GM19438 (cell line): ENCODE results near the gene FOCAD.
"Not testable (repeated sequence)": the region's sequence is repeated elsewhere in the genome, so short reads cannot be mapped to it uniquely, and the experiment has no call there.

ENCODE experiments used
- ATAC-seq: cut with Tn5 transposase; IDR thresholded peaks from one replicate; pipeline ENCODE4 v1.9.1; 2021; ENCODE audit warnings: low read depth; ENCODE audit not compliant: unreplicated experiment

Gene FOCAD

GRCh38 chr9:20684035-20684874, at the start of gene FOCAD:
Gene FOCAD, plus strand, starts transcription at chr9:20684259. Its CDS starts 31,095 bp downstream, at chr9:20715354.
- peak; percentile 97 for ATAC-seq

GRCh38 chr9:20634895-20635294, 49.2 kb upstream of the FOCAD start:
- no peak for ATAC-seq

- no peak for ATAC-seq
These were observed 47.1 kb upstream of the FOCAD start for GRCh38 chr9:20636888-20637440.

- ATAC-seq, result peak; percentile 90
These were observed 43.5 kb upstream of the FOCAD start for GRCh38 chr9:20640331-20641187.

- ATAC-seq, result no peak
These were observed 42.0 kb upstream of the FOCAD start for GRCh38 chr9:20642045-20642444.

GRCh38 chr9:20643660-20644059, 40.4 kb upstream of the FOCAD start:
- no peak for ATAC-seq

GRCh38 chr9:20646656-20647055, 37.4 kb upstream of the FOCAD start:
- no peak for ATAC-seq

GRCh38 chr9:20649381-20649780, 34.7 kb upstream of the FOCAD start:
- no peak for ATAC-seq

- ATAC-seq, result no peak
These were observed 33.7 kb upstream of the FOCAD start for GRCh38 chr9:20650313-20650712.

- no peak for ATAC-seq
These were observed 33.2 kb upstream of the FOCAD start for GRCh38 chr9:20650750-20651299.

- no peak for ATAC-seq
These were observed 32.1 kb upstream of the FOCAD start for GRCh38 chr9:20651939-20652338.

- not testable (repeated sequence) for ATAC-seq
These were observed 25.8 kb upstream of the FOCAD start for GRCh38 chr9:20658246-20658667.

GRCh38 chr9:20658677-20659473, 25.2 kb upstream of the FOCAD start:
- no peak for ATAC-seq

- ATAC-seq, result no peak
These were observed 24.5 kb upstream of the FOCAD start for GRCh38 chr9:20659474-20659967.

- no peak for ATAC-seq
These were observed 21.9 kb upstream of the FOCAD start for GRCh38 chr9:20662156-20662555.

GRCh38 chr9:20663133-20663532, 20.9 kb upstream of the FOCAD start:
- ATAC-seq, result no peak

- no peak for ATAC-seq
These were observed 19.6 kb upstream of the FOCAD start for GRCh38 chr9:20664501-20664900.

- ATAC-seq, result no peak
These were observed 13.7 kb upstream of the FOCAD start for GRCh38 chr9:20670395-20670794.

GRCh38 chr9:20671635-20672034, 12.4 kb upstream of the FOCAD start:
- no peak for ATAC-seq

- ATAC-seq, result not testable (repeated sequence)
These were observed 10.5 kb upstream of the FOCAD start for GRCh38 chr9:20673537-20673936.
